Uterus (tissue), 4 donors: ENCODE results near the gene RAD51B. TPM values are rescaled to one million over a fixed set of nuclear protein-coding genes. Genes with fewer than 3 reads are reported as not detected.

Source experiments
- DNase-seq, 2 donors: peaks; one replicate each; pipeline ENCODE4 v3.0.0-alpha.2; 2019 to 2020
- H3K27ac ChIP-seq, 2 donors: fragments of 200-600 bp; sonication (generic); 1 replicate in 1 of 2; 2 replicates in 1 of 2; pipeline ENCODE4 v1.5.1; 2016 to 2018
- H3K27me3 ChIP-seq, 2 donors: fragments of 200-600 bp; sonication (generic); one replicate each; pipeline ENCODE4 v1.5.1; 2018 to 2019; ENCODE audit warnings: control low read depth in 1 of 2
- H3K36me3 ChIP-seq, 2 donors: fragments of 200-600 bp; sonication (generic); one replicate each; pipeline ENCODE4 v1.5.1; 2019; ENCODE audit warnings: control low read depth in 1 of 2
- H3K4me1 ChIP-seq, 2 donors: fragments of 200-600 bp; sonication (generic); one replicate each; pipeline ENCODE4 v1.5.1; 2018 to 2019; ENCODE audit warnings: control low read depth in 1 of 2
- H3K4me3 ChIP-seq, 2 donors: fragments of 200-600 bp; sonication (generic); 1 replicate in 1 of 2; 2 replicates in 1 of 2; pipeline ENCODE4 v1.5.1; 2018 to 2019; ENCODE audit warnings: mild to moderate bottlenecking in 1 of 2
- H3K9me3 ChIP-seq, 2 donors: fragments of 200-600 bp; sonication (generic); one replicate each; pipeline ENCODE4 v1.5.1; 2019; ENCODE audit warnings: control low read depth in 1 of 2
- CTCF ChIP-seq, 4 experiments: fragments of 200-600 bp in 2 of 4; fragments of 450-650 bp in 2 of 4; sonication (generic) in 2 of 4; IDR thresholded peaks; one replicate each; pipeline ENCODE4 v1.5.1; 2016 to 2019; ENCODE audit warnings: antibody characterized with exemption in 4 of 4, mild to moderate bottlenecking in 2 of 4, moderate library complexity in 1 of 4
- POLR2A ChIP-seq, 2 donors: fragments of 450-650 bp; IDR thresholded peaks; one replicate each; pipeline ENCODE4 v1.6.1; 2016; ENCODE audit warnings: antibody characterized with exemption in 2 of 2, mild to moderate bottlenecking in 1 of 2, moderate library complexity in 1 of 2
- intact Hi-C: fragments of 100-400 bp; cut with DNase I; formaldehyde crosslinking; loops from one replicate; pipeline ENCODE4 v1.15.1; 2023; ENCODE audit warnings: low total_unique reads
- total RNA-seq, 4 donors: library from RNA; depleted of rRNA in 3 of 4; stranded (reverse); fragments of >200 nt in 3 of 4; gene quantifications; one replicate each; pipeline versions ENCODE4 v1.1.0 to v1.2.4, GENCODE V29; 2014 to 2023
- donor health status: DM: yes; HTN: yes; CAD: no.

Gene RAD51B
- total RNA-seq, 4 donors from 2014 or later, result 29.5 to 100.0 (median 70.3) TPM

GRCh38 chr14:67961676-67962075 lies 142.1 kb downstream of the RAD51B start:
- Histone ChIP-seq H3K4me1 (peaks cover 0 to 6% of the 10 kb centered on the region in 2 donors), H3K36me3 (no peaks in the 10 kb centered on the region), H3K9me3 (no peaks in the 10 kb centered on the region), H3K27ac (peak overlapping the region; percentile 73 to 85), H3K4me3 (no peak overlapping the region), H3K27me3 (no peaks in the 10 kb centered on the region)
- TF ChIP-seq POLR2A (IDR thresholded peaks at IDR 0.05), result no peak
- TF ChIP-seq CTCF (IDR thresholded peaks at IDR 0.05), result no peak
- DNase-seq, result no peak
- intact Hi-C loops, result no loop called here

- Histone ChIP-seq H3K27me3 (no peaks in the 10 kb centered on the region), H3K36me3 (no peaks in the 10 kb centered on the region), H3K4me1 (peaks cover 0 to 6% of the 10 kb centered on the region in 2 donors), H3K27ac (peak overlapping the region; percentile 73 to 85), H3K9me3 (no peaks in the 10 kb centered on the region), H3K4me3 (no peak overlapping the region)
- no peak for TF ChIP-seq POLR2A (IDR thresholded peaks at IDR 0.05)
- no peak for TF ChIP-seq CTCF (IDR thresholded peaks at IDR 0.05)
- intact Hi-C loops, result no loop called here
- DNase-seq, result no peak
Observed at GRCh38 chr14:67962215-67962644, 142.7 kb downstream of the RAD51B start.

GRCh38 chr14:67963545-67963944 lies 144.0 kb downstream of the RAD51B start:
- no peak for DNase-seq
- TF ChIP-seq CTCF (IDR thresholded peaks at IDR 0.05), result no peak
- no peak for TF ChIP-seq POLR2A (IDR thresholded peaks at IDR 0.05)
- Histone ChIP-seq H3K27me3 (no peaks in the 10 kb centered on the region), H3K4me1 (peaks cover 0 to 6% of the 10 kb centered on the region in 2 donors), H3K36me3 (no peaks in the 10 kb centered on the region), H3K4me3 (peak overlapping the region in 1 of 2 donors; percentile 12), H3K9me3 (no peaks in the 10 kb centered on the region), H3K27ac (peak overlapping the region; percentile 73 to 85)
- intact Hi-C loops, result no loop called here

GRCh38 chr14:67963960-67964812 lies 144.6 kb downstream of the RAD51B start:
- intact Hi-C loops, result no loop called here
- Histone ChIP-seq H3K9me3 (no peaks in the 10 kb centered on the region), H3K4me1 (peaks cover 0 to 6% of the 10 kb centered on the region in 2 donors), H3K4me3 (peak overlapping the region in 1 of 2 donors; percentile 12), H3K36me3 (no peaks in the 10 kb centered on the region), H3K27me3 (no peaks in the 10 kb centered on the region), H3K27ac (peak overlapping the region; percentile 73 to 85)
- no peak for DNase-seq
- TF ChIP-seq POLR2A (IDR thresholded peaks at IDR 0.05) (no peak), CTCF (IDR thresholded peaks at IDR 0.05) (no peak)

GRCh38 chr14:67965696-67966095 lies 146.1 kb downstream of the RAD51B start:
- intact Hi-C loops, result no loop called here
- DNase-seq, result no peak
- H3K27ac ChIP-seq, result peak overlapping the region; percentile 73 to 85
- H3K4me3 ChIP-seq, result no peak overlapping the region
- H3K27me3 ChIP-seq, result no peaks in the 10 kb centered on the region
- no peaks in the 10 kb centered on the region for H3K36me3 ChIP-seq
- TF ChIP-seq POLR2A (IDR thresholded peaks at IDR 0.05), result no peak
- no peak for TF ChIP-seq CTCF (IDR thresholded peaks at IDR 0.05)
- H3K9me3 ChIP-seq, result no peaks in the 10 kb centered on the region
- H3K4me1 ChIP-seq, result peaks cover 0 to 6% of the 10 kb centered on the region in 2 donors
